ENCODE measurements around the gene PACS1. TPM values are rescaled to one million over a fixed set of nuclear protein-coding genes. Genes with fewer than 3 reads are reported as not detected.
A peak's percentile ranks its signal among the peaks of the same experiment; 100 is the strongest.
"Not testable (repeated sequence)": the region's sequence is repeated elsewhere in the genome, so short reads cannot be mapped to it uniquely, and the experiment has no call there.

The PACS1 gene
- total and polyA plus RNA-seq, 2 donors, result 9.2 to 29.5 TPM

GRCh38 chr11:66276619-66277018 lies 206.5 kb downstream of the PACS1 start:
- H3K27ac ChIP-seq (ENCODE audit: low read depth in 1 of 2, low read length in 1 of 2); H3K9me3 ChIP-seq (ENCODE audit: control insufficient read depth in 2 of 2, insufficient read depth in 1 of 2, low read length in 1 of 2); H3K4me3 ChIP-seq (ENCODE audit: low read length in 2 of 2); DNase-seq (ENCODE audit: low read depth in 6 of 9, low spot score in 9 of 9): not testable (repeated sequence)
- H3K36me3 ChIP-seq (ENCODE audit: control insufficient read depth in 2 of 2, insufficient read depth in 2 of 2, low read length in 1 of 2), result peaks cover 50 to 52% of the 10 kb centered on the region in 2 donors
- 90% methylated on average over 13 of the region's 13 CpGs for WGBS
- peaks cover 44 to 90% of the 10 kb centered on the region in 2 donors for H3K4me1 ChIP-seq (ENCODE audit: control insufficient read depth in 2 of 2, insufficient read depth in 2 of 2, low read length in 2 of 2)
- H3K27me3 ChIP-seq (ENCODE audit: control insufficient read depth in 2 of 2, insufficient read depth in 1 of 2, low read length in 1 of 2), result peaks cover 0 to 11% of the 10 kb centered on the region in 2 donors

- Histone ChIP-seq H3K36me3 (ENCODE audit: control insufficient read depth in 2 of 2, insufficient read depth in 2 of 2, low read length in 1 of 2) (peaks cover 45 to 47% of the 10 kb centered on the region in 2 donors), H3K4me1 (ENCODE audit: control insufficient read depth in 2 of 2, insufficient read depth in 2 of 2, low read length in 2 of 2) (peaks cover 48 to 91% of the 10 kb centered on the region in 2 donors), H3K27ac (ENCODE audit: low read depth in 1 of 2, low read length in 1 of 2) (peak overlapping the region in 1 of 2 donors; percentile 47), H3K27me3 (ENCODE audit: control insufficient read depth in 2 of 2, insufficient read depth in 1 of 2, low read length in 1 of 2) (peaks cover 0 to 11% of the 10 kb centered on the region in 2 donors)
- not testable (repeated sequence) for H3K4me3 ChIP-seq (ENCODE audit: low read length in 2 of 2); DNase-seq (ENCODE audit: low read depth in 6 of 9, low spot score in 9 of 9); H3K9me3 ChIP-seq (ENCODE audit: control insufficient read depth in 2 of 2, insufficient read depth in 1 of 2, low read length in 1 of 2)
- WGBS, result 60% methylated on average over 4 of the region's 4 CpGs
Measured at GRCh38 chr11:66277064-66277463, 207.0 kb downstream of the PACS1 start.

DNA sequence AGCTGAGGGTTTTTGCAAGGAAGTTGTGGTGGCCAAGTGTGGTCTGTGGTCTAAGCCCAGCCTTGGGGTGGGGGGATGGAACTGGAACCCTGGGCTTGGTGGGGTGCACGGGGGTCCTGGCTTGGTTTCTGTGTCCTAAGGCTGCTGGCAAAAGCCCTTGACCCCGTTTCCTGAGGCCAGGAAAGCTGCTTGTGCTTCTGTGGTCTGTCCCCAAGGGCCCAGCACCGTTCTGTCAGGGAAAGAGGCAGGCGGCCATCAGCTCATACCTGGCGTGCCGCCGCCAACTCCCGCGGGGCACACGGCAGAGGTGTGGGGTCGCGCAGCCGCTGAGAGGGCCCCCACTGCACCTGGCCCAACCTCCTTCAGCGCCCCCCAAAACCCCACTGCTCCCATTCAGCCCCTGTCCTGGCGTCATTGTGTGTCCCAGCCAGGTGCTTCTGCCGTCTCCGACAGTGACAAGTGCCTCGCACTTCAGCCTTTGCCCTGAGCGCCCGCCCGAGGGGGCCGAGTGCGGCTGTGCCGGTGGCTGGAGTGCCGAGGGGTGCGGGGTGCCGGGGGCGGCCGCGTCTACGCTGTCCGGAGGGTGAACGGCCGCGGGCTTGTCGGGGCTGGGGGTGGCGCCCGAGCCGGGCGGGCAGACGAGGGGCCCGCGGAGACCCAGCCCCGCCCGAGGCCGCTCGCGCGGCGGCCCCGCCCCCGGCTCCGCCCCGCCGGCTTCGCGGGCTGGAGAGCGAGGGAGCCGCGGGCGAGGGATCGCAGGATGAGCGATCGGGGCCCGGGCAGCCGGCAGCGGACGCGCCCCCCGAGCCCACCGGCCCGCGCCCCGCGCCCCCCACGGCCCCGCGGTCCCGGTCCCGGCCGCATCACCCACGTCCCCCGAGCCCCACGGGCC lies 207.6 kb downstream of the PACS1 start, which contains the start of gene CNIH2:
Gene CNIH2 (plus strand): TSS at position 705 of the 892 bp plus-strand sequence. CDS start 282 bp downstream, outside the sequence.
- peaks cover 52 to 90% of the 10 kb centered on the region in 2 donors for H3K4me1 ChIP-seq (ENCODE audit: control insufficient read depth in 2 of 2, insufficient read depth in 2 of 2, low read length in 2 of 2)
- 2% methylated on average over 84 of the region's 84 CpGs for WGBS
- no peaks in the 10 kb centered on the region for H3K9me3 ChIP-seq (ENCODE audit: control insufficient read depth in 2 of 2, insufficient read depth in 1 of 2, low read length in 1 of 2)
- H3K36me3 ChIP-seq (ENCODE audit: control insufficient read depth in 2 of 2, insufficient read depth in 2 of 2, low read length in 1 of 2), result peaks cover 39 to 41% of the 10 kb centered on the region in 2 donors
- peak within 1 kb of the TSS; percentile 36 to 47 for H3K27ac ChIP-seq (ENCODE audit: low read depth in 1 of 2, low read length in 1 of 2)
- H3K4me3 ChIP-seq (ENCODE audit: low read length in 2 of 2), result peak within 1 kb of the TSS; percentile 34 to 59
- H3K27me3 ChIP-seq (ENCODE audit: control insufficient read depth in 2 of 2, insufficient read depth in 1 of 2, low read length in 1 of 2), result peaks cover 0 to 11% of the 10 kb centered on the region in 2 donors
- peak in 2 of 9 donors; percentile 34 to 69 for DNase-seq (ENCODE audit: low read depth in 6 of 9, low spot score in 9 of 9)

- H3K36me3 ChIP-seq (ENCODE audit: control insufficient read depth in 2 of 2, insufficient read depth in 2 of 2, low read length in 1 of 2), result peaks cover 31 to 38% of the 10 kb centered on the region in 2 donors
- peaks cover 0 to 11% of the 10 kb centered on the region in 2 donors for H3K27me3 ChIP-seq (ENCODE audit: control insufficient read depth in 2 of 2, insufficient read depth in 1 of 2, low read length in 1 of 2)
- peaks cover 55 to 89% of the 10 kb centered on the region in 2 donors for H3K4me1 ChIP-seq (ENCODE audit: control insufficient read depth in 2 of 2, insufficient read depth in 2 of 2, low read length in 2 of 2)
- H3K27ac ChIP-seq (ENCODE audit: low read depth in 1 of 2, low read length in 1 of 2), result no peak overlapping the region
- DNase-seq (ENCODE audit: low read depth in 6 of 9, low spot score in 9 of 9), result no peak
- 3% methylated on average over 45 of the region's 45 CpGs for WGBS
- H3K9me3 ChIP-seq (ENCODE audit: control insufficient read depth in 2 of 2, insufficient read depth in 1 of 2, low read length in 1 of 2), result no peaks in the 10 kb centered on the region
- H3K4me3 ChIP-seq (ENCODE audit: low read length in 2 of 2), result peak overlapping the region; percentile 34 to 59
Measured at GRCh38 chr11:66278363-66279091, 208.5 kb downstream of the PACS1 start.

DNA sequence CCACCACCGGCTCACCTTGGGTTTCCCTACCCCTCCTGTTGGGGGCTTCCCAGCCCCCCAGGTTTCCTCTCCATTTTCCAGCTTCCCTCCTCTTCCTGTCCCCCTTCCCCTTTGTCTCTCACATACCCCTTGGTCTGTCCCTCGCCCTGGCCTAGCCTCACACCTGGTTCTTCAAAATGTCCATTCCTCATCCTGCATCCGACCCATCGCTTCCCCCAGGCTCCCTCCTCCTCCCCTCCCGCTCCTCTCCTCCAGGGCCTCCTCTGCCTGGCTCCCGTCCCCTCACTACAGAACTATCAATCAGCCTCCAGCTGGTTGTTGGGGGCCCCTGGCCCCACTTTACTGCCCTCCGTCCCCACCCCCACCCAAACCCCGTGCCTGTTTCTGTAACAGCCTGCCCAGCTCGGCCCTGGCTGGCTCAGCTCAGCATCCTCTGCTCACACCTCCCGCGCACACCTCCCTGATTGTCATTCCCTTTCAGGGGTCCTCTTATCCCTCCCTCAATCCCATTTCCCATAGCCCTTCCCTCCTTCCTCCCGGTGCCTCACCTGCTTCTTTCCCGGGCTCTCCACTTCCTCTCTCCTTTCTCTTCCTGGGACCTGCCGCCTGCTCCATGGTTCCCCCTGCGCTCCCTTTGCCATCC lies 209.1 kb downstream of the PACS1 start:
- Histone ChIP-seq H3K9me3 (ENCODE audit: control insufficient read depth in 2 of 2, insufficient read depth in 1 of 2, low read length in 1 of 2) (no peaks in the 10 kb centered on the region), H3K4me3 (ENCODE audit: low read length in 2 of 2) (no peak overlapping the region), H3K4me1 (ENCODE audit: control insufficient read depth in 2 of 2, insufficient read depth in 2 of 2, low read length in 2 of 2) (peaks cover 53 to 82% of the 10 kb centered on the region in 2 donors), H3K27ac (ENCODE audit: low read depth in 1 of 2, low read length in 1 of 2) (no peak overlapping the region), H3K36me3 (ENCODE audit: control insufficient read depth in 2 of 2, insufficient read depth in 2 of 2, low read length in 1 of 2) (peaks cover 27 to 35% of the 10 kb centered on the region in 2 donors), H3K27me3 (ENCODE audit: control insufficient read depth in 2 of 2, insufficient read depth in 1 of 2, low read length in 1 of 2) (peaks cover 0 to 11% of the 10 kb centered on the region in 2 donors)
- WGBS, result 86% methylated on average over 15 of the region's 15 CpGs
- DNase-seq (ENCODE audit: low read depth in 6 of 9, low spot score in 9 of 9), result no peak

DNA sequence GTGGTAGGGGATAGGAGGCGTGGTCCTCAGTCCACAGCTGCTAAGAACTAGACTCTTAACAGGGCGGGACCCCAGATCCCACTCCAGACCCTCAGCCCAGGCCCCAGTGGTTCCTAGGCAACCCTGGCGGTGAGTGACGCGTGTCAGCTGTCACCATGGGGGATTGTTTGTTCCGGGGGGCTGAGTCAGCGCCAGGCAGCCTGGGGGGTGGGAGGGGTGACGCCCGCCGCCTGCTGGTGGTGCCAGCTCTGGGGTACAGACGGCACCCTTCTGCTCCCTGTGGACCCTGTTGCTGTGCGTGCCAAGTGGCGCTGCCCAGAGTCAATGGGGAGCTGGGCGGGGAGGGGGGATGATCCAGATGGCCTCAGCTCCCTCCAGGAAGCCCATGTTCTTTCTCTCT lies 210.4 kb downstream of the PACS1 start:
- peaks cover 43 to 70% of the 10 kb centered on the region in 2 donors for H3K4me1 ChIP-seq (ENCODE audit: control insufficient read depth in 2 of 2, insufficient read depth in 2 of 2, low read length in 2 of 2)
- DNase-seq (ENCODE audit: low read depth in 6 of 9, low spot score in 9 of 9), result no peak
- H3K9me3 ChIP-seq (ENCODE audit: control insufficient read depth in 2 of 2, insufficient read depth in 1 of 2, low read length in 1 of 2), result no peaks in the 10 kb centered on the region
- 96% methylated on average over 14 of the region's 14 CpGs for WGBS
- no peak overlapping the region for H3K27ac ChIP-seq (ENCODE audit: low read depth in 1 of 2, low read length in 1 of 2)
- H3K27me3 ChIP-seq (ENCODE audit: control insufficient read depth in 2 of 2, insufficient read depth in 1 of 2, low read length in 1 of 2), result peaks cover 0 to 11% of the 10 kb centered on the region in 2 donors
- H3K36me3 ChIP-seq (ENCODE audit: control insufficient read depth in 2 of 2, insufficient read depth in 2 of 2, low read length in 1 of 2), result peaks cover 26 to 33% of the 10 kb centered on the region in 2 donors
- no peak overlapping the region for H3K4me3 ChIP-seq (ENCODE audit: low read length in 2 of 2)

GRCh38 chr11:66281001-66281400 lies 210.9 kb downstream of the PACS1 start:
- peaks cover 25 to 27% of the 10 kb centered on the region in 2 donors for H3K36me3 ChIP-seq (ENCODE audit: control insufficient read depth in 2 of 2, insufficient read depth in 2 of 2, low read length in 1 of 2)
- peak overlapping the region in 1 of 2 donors; percentile 46 for H3K27ac ChIP-seq (ENCODE audit: low read depth in 1 of 2, low read length in 1 of 2)
- H3K4me3 ChIP-seq (ENCODE audit: low read length in 2 of 2), result no peak overlapping the region
- peaks cover 39 to 64% of the 10 kb centered on the region in 2 donors for H3K4me1 ChIP-seq (ENCODE audit: control insufficient read depth in 2 of 2, insufficient read depth in 2 of 2, low read length in 2 of 2)
- H3K27me3 ChIP-seq (ENCODE audit: control insufficient read depth in 2 of 2, insufficient read depth in 1 of 2, low read length in 1 of 2), result peaks cover 0 to 11% of the 10 kb centered on the region in 2 donors
- H3K9me3 ChIP-seq (ENCODE audit: control insufficient read depth in 2 of 2, insufficient read depth in 1 of 2, low read length in 1 of 2), result no peaks in the 10 kb centered on the region
- WGBS, result 97% methylated on average over 6 of the region's 6 CpGs
- no peak for DNase-seq (ENCODE audit: low read depth in 6 of 9, low spot score in 9 of 9)

DNA sequence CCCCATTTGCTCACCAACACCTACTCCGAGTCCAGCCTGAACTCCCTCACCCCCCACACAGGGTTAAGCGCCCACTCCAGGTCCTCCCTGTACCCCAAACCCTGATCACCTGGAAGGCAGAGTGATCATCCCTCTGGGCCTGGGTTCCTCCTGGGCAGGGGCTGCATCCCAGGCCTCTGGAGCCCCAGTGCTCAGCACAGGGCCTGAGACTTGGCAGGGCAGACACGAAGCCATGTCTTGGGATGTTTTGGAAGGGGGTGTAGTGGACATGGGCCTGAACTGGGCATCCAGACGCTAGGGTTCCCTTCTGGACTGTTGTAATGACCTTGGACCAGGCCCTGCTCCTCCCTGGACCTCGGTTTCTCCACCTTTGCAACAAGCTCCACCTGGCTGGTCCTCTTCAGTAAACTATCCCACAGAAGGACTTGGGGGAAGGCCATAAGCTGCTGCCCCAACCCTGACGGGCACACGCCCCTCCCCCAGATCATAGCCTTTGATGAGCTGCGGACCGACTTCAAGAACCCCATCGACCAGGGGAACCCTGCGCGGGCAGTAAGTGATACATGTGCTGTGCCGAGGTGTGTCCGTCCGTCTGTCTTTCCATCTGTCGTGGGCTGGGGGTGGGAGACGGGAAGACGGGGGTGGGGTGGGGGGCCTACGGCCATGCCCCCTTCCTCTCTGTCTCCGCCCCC lies 211.8 kb downstream of the PACS1 start:
- Histone ChIP-seq H3K27me3 (ENCODE audit: control insufficient read depth in 2 of 2, insufficient read depth in 1 of 2, low read length in 1 of 2) (peaks cover 0 to 11% of the 10 kb centered on the region in 2 donors), H3K4me1 (ENCODE audit: control insufficient read depth in 2 of 2, insufficient read depth in 2 of 2, low read length in 2 of 2) (peaks cover 33 to 56% of the 10 kb centered on the region in 2 donors), H3K4me3 (ENCODE audit: low read length in 2 of 2) (peak overlapping the region in 1 of 2 donors; percentile 24), H3K9me3 (ENCODE audit: control insufficient read depth in 2 of 2, insufficient read depth in 1 of 2, low read length in 1 of 2) (no peaks in the 10 kb centered on the region), H3K27ac (ENCODE audit: low read depth in 1 of 2, low read length in 1 of 2) (peak overlapping the region; percentile 3 to 5), H3K36me3 (ENCODE audit: control insufficient read depth in 2 of 2, insufficient read depth in 2 of 2, low read length in 1 of 2) (peaks cover 23 to 24% of the 10 kb centered on the region in 2 donors)
- DNase-seq (ENCODE audit: low read depth in 6 of 9, low spot score in 9 of 9), result no peak
- WGBS, result 28% methylated on average over 20 of the region's 20 CpGs

Data from thymus (tissue), 11 donors.